Subcutaneous abdominal adipose tissue (tissue), 5 donors: ENCODE measurements around the gene TIMM17A.
"Not testable (repeated sequence)": the region's sequence is repeated elsewhere in the genome, so short reads cannot be mapped to it uniquely, and the experiment has no call there.

Source experiments
- H3K27ac ChIP-seq: one replicate; pipeline ENCODE4 v1.7.0; 2013; ENCODE audit warnings: low read depth, mild to moderate bottlenecking, inconsistent platforms, low read length, moderate library complexity
- H3K27me3 ChIP-seq, 5 donors: one replicate each; pipeline ENCODE4 v1.7.0; 2013; ENCODE audit warnings: low read length in 5 of 5, inconsistent platforms in 1 of 5; ENCODE audit not compliant: control insufficient read depth in 5 of 5, insufficient read depth in 4 of 5
- H3K36me3 ChIP-seq, 5 donors: one replicate each; pipeline ENCODE4 v1.7.0; 2013; ENCODE audit warnings: low read length in 5 of 5; ENCODE audit not compliant: control insufficient read depth in 5 of 5, insufficient read depth in 5 of 5
- H3K4me1 ChIP-seq, 5 donors: one replicate each; pipeline ENCODE4 v1.7.0; 2013; ENCODE audit warnings: low read length in 5 of 5, mild to moderate bottlenecking in 3 of 5, moderate library complexity in 1 of 5; ENCODE audit not compliant: control insufficient read depth in 5 of 5, insufficient read depth in 5 of 5
- H3K4me3 ChIP-seq, 5 donors: one replicate each; pipeline ENCODE4 v1.7.0; 2013; ENCODE audit warnings: low read length in 5 of 5, low read depth in 1 of 5
- H3K9ac ChIP-seq, 5 donors: one replicate each; pipeline ENCODE4 v1.7.0; 2013; ENCODE audit warnings: low read length in 5 of 5, mild to moderate bottlenecking in 4 of 5, moderate library complexity in 3 of 5
- H3K9me3 ChIP-seq, 5 donors: one replicate each; pipeline ENCODE4 v1.7.0; 2013; ENCODE audit warnings: low read length in 5 of 5; ENCODE audit not compliant: control insufficient read depth in 5 of 5
- donor health status: healthy.
- donor health status: healthy.
- donor health status: healthy.
- donor health status: healthy.
- donor health status: healthy.

TIMM17A gene

GRCh38 chr1:202018468-202019234 is 63.3 kb downstream of the TIMM17A start:
- no peaks in the 10 kb centered on the region for H3K4me1 ChIP-seq
- H3K9ac ChIP-seq = no peak overlapping the region
- H3K9me3 ChIP-seq = no peaks in the 10 kb centered on the region
- peaks cover 0 to 16% (median 2%) of the 10 kb centered on the region in 5 donors for H3K36me3 ChIP-seq
- H3K27ac ChIP-seq = no peak overlapping the region
- H3K27me3 ChIP-seq = peaks cover 5 to 14% (median 10%) of the 10 kb centered on the region in 5 donors
- H3K4me3 ChIP-seq = no peak overlapping the region

GRCh38 chr1:202019235-202019558 is 63.9 kb downstream of the TIMM17A start:
- not testable (repeated sequence) for H3K27ac ChIP-seq, H3K9ac ChIP-seq, H3K9me3 ChIP-seq, H3K4me3 ChIP-seq, H3K4me1 ChIP-seq
- Histone ChIP-seq H3K27me3 (peaks cover 5 to 14% (median 10%) of the 10 kb centered on the region in 5 donors), H3K36me3 (peaks cover 0 to 11% (median 0%) of the 10 kb centered on the region in 5 donors)
